ENCODE results near the gene INTS6.

- TF ChIP-seq, protein P1, sequence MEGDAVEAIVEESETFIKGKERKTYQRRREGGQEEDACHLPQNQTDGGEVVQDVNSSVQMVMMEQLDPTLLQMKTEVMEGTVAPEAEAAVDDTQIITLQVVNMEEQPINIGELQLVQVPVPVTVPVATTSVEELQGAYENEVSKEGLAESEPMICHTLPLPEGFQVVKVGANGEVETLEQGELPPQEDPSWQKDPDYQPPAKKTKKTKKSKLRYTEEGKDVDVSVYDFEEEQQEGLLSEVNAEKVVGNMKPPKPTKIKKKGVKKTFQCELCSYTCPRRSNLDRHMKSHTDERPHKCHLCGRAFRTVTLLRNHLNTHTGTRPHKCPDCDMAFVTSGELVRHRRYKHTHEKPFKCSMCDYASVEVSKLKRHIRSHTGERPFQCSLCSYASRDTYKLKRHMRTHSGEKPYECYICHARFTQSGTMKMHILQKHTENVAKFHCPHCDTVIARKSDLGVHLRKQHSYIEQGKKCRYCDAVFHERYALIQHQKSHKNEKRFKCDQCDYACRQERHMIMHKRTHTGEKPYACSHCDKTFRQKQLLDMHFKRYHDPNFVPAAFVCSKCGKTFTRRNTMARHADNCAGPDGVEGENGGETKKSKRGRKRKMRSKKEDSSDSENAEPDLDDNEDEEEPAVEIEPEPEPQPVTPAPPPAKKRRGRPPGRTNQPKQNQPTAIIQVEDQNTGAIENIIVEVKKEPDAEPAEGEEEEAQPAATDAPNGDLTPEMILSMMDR (conservative IDR thresholded peaks at IDR 0.05 in 1 of 2, IDR thresholded peaks at IDR 0.05 in 1 of 2; ENCODE audit: extremely low read depth in 1 of 2, insufficient read depth in 1 of 2, low read depth in 1 of 2, low read length in 2 of 2) = no peak
- TF ChIP-seq EZH2 (IDR thresholded peaks at IDR 0.05; ENCODE audit: borderline replicate concordance, low read length) = no peak
Observed at GRCh38 chr13:51332566-51333361, 120.1 kb downstream of the INTS6 start.
